ENCODE data around the gene LCP2.

- TF ChIP-seq POLR2A (IDR thresholded peaks at IDR 0.05; ENCODE audit: low read length), result no peak
- no peak for TF ChIP-seq GATA1 (IDR thresholded peaks at IDR 0.05; ENCODE audit: low read depth, low read length)
Measured at GRCh38 chr5:170279459-170279817, 18.1 kb downstream of the LCP2 start.
